ENCODE results near the gene TLK1.

- TF ChIP-seq, protein P1, sequence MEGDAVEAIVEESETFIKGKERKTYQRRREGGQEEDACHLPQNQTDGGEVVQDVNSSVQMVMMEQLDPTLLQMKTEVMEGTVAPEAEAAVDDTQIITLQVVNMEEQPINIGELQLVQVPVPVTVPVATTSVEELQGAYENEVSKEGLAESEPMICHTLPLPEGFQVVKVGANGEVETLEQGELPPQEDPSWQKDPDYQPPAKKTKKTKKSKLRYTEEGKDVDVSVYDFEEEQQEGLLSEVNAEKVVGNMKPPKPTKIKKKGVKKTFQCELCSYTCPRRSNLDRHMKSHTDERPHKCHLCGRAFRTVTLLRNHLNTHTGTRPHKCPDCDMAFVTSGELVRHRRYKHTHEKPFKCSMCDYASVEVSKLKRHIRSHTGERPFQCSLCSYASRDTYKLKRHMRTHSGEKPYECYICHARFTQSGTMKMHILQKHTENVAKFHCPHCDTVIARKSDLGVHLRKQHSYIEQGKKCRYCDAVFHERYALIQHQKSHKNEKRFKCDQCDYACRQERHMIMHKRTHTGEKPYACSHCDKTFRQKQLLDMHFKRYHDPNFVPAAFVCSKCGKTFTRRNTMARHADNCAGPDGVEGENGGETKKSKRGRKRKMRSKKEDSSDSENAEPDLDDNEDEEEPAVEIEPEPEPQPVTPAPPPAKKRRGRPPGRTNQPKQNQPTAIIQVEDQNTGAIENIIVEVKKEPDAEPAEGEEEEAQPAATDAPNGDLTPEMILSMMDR (IDR thresholded peaks at IDR 0.05): no peak
- TF ChIP-seq POLR2AphosphoS5 (IDR thresholded peaks at IDR 0.05): no peak
Measured at GRCh38 chr2:171201271-171201670, 40.6 kb upstream of the TLK1 start.
